ENCODE data around the gene BASP1.

GRCh38 chr5:17292434-17293015, 75.1 kb downstream of the BASP1 start:
- TF ChIP-seq CTCF (IDR thresholded peaks at IDR 0.05; ENCODE audit: insufficient read depth, low read length), result no peak
- TF ChIP-seq REST (IDR thresholded peaks at IDR 0.05; ENCODE audit: insufficient replicate concordance, low read depth), result no peak
- TF ChIP-seq POLR2AphosphoS5 (IDR thresholded peaks at IDR 0.05; ENCODE audit: low read depth), result no peak
- no peak for TF ChIP-seq GABPA (IDR thresholded peaks at IDR 0.05; ENCODE audit: low read depth)
